HG02763 (cell line): ENCODE measurements around the gene CHN2.

Experiments
- ATAC-seq: cut with Tn5 transposase; IDR thresholded peaks from one replicate; pipeline ENCODE4 v1.9.1; 2021; ENCODE audit warnings: mild to moderate bottlenecking, moderate library complexity; ENCODE audit not compliant: unreplicated experiment

CHN2 gene

GRCh38 chr7:29330136-29330535 is 135.6 kb downstream of the CHN2 start:
- no peak for ATAC-seq

- ATAC-seq, result no peak
Observed at GRCh38 chr7:29331163-29331562, 136.6 kb downstream of the CHN2 start.

GRCh38 chr7:29332042-29332811 is 137.7 kb downstream of the CHN2 start:
- no peak for ATAC-seq

- ATAC-seq, result no peak
Observed at GRCh38 chr7:29332875-29333855, 138.6 kb downstream of the CHN2 start.

GRCh38 chr7:29335188-29336083 is 140.9 kb downstream of the CHN2 start:
- ATAC-seq, result no peak

GRCh38 chr7:29337546-29338116 is 143.1 kb downstream of the CHN2 start:
- ATAC-seq, result no peak

GRCh38 chr7:29340696-29341095 is 146.1 kb downstream of the CHN2 start:
- ATAC-seq, result no peak

- no peak for ATAC-seq
Observed at GRCh38 chr7:29341156-29341555, 146.6 kb downstream of the CHN2 start.

GRCh38 chr7:29342761-29343160 is 148.2 kb downstream of the CHN2 start:
- ATAC-seq, result no peak

GRCh38 chr7:29343399-29343798 is 148.8 kb downstream of the CHN2 start:
- ATAC-seq, result no peak

GRCh38 chr7:29344334-29344978 is 149.9 kb downstream of the CHN2 start:
- no peak for ATAC-seq

- ATAC-seq, result no peak
Observed at GRCh38 chr7:29345590-29345989, 151.0 kb downstream of the CHN2 start.

- no peak for ATAC-seq
Observed at GRCh38 chr7:29346231-29346978, 151.8 kb downstream of the CHN2 start.

GRCh38 chr7:29349362-29349761 is 154.8 kb downstream of the CHN2 start:
- ATAC-seq, result no peak

- ATAC-seq, result no peak
Observed at GRCh38 chr7:29350351-29350750, 155.8 kb downstream of the CHN2 start.

GRCh38 chr7:29352041-29352440 is 157.5 kb downstream of the CHN2 start:
- ATAC-seq, result no peak

GRCh38 chr7:29353810-29354209 is 159.2 kb downstream of the CHN2 start:
- no peak for ATAC-seq

GRCh38 chr7:29354340-29354739 is 159.8 kb downstream of the CHN2 start:
- ATAC-seq, result no peak

GRCh38 chr7:29355388-29355787 is 160.8 kb downstream of the CHN2 start:
- ATAC-seq, result no peak
